ENCODE results near the gene DNAJC13.
"Not testable (repeated sequence)": the region's sequence is repeated elsewhere in the genome, so short reads cannot be mapped to it uniquely, and the experiment has no call there.

Gene DNAJC13

DNA sequence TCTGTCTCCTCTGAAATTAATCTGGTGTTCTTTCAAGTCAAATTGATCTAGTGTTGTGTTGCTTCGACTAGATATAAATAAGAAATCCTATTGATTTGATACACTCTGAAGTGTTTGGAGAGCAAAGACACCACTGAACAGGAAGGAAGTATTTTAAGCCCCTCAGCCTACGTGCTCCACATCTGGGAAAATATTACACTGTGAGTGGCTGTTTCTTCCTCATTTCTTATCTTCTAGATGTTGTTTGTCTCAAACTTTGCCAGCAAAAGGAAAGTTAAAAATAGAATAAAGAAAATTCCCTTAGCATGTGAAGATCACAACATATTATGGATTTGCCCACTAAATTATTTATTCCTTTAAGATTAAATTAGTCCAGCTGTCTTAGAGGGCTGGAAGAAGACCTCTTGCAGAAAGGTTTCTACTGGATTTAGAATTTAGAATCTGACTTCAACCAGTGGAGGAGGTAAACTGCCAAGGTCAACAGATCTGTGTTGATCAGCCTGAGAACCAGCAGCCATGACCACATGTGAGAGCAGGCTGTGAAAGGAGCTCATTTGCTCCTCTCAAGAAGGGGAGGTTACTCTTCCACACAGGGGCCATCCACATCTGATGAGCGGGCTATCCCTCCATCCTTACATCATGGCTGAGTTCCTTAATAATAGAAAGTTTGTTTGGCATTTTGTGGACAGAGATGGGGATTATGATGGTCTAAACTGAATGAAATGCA is 133.4 kb downstream of the DNAJC13 start:
- DNase-seq, result no peak

DNA sequence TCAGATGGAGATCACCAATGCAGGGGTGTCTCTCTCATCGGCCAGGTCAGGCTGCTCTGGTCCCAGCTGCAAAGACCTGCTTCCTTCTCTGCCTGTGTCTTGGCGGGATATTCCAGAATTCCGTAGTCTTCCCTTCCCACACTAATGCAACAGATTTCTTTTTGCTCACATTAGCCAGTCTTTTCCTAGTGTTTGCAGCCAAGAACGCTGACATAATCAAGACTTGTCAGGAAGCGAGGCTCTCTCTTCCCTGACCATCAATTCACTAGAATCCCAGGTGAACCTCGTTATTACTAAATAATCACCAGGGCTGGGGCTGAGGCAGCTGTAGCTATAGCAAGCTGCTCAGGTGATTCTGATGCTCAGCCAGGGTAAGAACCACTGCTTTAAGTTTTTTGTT is 136.5 kb downstream of the DNAJC13 start:
- no peak for DNase-seq

DNA sequence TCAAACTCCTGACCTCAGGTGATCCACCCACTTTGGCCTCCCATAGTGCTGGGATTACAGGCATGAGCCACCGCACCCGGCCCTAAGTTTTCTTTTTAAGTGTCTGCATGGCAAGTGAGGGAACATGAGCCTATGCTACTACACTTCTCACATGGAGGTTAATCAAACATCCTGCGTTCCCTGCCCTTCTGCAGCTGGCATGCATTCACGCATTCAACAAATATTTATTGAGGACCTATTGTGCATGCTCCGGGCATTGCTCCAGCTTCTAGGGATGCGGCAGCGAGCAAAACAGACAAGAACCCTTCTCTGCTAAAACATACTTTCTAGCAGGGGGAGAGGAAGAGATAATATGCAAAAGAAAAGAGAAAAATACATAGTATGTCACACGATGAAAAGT is 137.1 kb downstream of the DNAJC13 start:
- DNase-seq, result no peak

DNA sequence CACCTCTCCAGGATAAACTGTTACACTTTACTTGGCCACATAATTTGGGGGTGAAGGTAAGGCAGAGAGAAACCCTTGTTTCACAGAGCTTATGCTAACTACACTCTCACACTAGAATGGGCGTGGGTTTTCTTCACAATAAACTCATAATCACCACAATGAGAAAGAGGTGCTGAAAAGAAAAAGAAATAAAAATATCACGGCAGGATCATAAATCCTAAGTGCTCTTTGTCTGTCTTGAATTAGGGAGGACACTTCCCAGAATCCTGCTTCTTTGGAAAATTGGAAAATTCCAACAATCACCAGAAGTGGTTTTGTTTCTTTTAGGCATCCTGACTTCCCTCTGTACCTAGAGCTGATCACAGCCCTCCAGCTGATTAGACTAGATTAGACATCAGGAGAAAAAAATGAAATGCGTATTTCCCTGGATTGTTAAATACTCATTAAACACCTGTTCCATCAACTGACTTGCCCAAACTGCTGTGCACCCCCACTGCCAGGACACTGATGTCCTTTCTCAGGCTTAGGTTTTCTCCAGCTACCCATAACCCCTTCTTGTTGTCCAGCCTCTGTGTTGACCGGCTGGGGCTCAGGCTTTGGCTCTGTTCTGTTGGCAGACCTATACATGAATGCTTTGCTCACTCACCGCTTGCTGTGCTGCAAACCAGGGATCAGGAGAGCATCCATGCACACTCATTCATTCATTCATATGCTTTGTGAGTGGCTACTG is 138.2 kb downstream of the DNAJC13 start:
- no peak for DNase-seq

DNA sequence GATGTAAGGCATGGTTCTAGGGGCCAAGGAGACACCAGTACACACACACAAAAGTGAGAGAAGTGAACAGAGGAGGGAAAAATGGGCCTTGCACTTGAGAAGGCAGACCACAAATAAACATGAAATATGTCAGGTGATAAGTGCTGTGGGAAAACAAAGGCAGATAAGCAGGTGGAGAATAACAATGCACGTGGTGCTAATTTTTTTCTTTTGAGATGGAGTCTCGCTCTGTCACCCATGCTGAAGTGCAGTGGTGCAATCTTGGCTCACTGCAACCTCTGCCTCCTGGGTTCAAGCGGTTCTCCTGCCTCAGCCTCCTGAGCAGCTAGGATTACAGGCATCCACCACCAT is 138.7 kb downstream of the DNAJC13 start:
- not testable (repeated sequence) for DNase-seq

DNA sequence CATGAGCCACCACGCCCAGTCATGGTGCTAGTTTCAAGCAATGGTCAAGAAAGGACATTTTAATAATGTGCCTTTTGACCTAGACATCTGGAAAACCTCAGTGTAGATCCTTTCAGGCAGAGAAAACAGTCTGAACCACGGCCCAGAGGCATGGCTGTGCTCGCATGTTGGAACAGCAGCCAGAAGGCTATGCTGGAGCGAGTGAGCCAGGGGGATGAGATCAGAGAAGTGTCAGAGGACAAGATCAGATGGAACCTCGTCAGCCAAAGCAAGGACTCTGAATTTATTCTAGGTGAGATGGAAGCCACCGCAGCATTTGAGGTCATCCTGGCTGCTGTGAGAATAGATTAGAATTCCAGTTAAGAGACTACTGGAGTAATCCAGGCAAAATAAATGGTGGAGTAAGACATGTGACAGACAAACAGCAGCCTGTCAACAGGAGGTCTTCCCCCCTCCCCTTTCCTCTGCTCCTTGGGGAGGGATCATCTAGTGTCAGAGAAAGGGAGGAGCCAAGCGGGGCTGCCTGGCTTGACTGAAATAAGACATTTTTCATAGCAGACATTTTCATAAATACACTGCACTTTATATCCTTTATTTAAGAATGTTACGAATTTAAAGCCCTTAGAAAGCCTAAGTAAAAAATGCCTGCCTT is 139.3 kb downstream of the DNAJC13 start:
- no peak for DNase-seq

DNA sequence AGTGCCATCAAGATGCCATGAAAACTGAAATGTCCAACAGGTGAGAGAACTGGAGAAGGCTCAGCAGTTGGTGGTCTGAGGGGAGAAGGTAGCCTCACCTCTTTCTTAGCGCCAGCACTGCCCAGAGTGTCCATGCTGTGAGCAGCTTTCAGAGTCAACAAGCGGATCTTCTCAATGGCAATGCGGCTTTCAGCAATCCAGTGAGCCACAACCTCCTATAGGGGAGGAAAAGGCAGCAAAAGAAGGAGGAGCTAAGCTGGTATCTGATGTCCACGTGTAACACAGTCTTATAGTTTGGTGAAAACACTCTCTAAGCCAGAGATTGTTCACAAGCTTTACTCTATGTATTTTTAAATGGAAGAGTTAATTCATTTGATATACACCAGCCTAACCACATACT is 143.7 kb downstream of the DNAJC13 start:
- DNase-seq, result no peak

DNA sequence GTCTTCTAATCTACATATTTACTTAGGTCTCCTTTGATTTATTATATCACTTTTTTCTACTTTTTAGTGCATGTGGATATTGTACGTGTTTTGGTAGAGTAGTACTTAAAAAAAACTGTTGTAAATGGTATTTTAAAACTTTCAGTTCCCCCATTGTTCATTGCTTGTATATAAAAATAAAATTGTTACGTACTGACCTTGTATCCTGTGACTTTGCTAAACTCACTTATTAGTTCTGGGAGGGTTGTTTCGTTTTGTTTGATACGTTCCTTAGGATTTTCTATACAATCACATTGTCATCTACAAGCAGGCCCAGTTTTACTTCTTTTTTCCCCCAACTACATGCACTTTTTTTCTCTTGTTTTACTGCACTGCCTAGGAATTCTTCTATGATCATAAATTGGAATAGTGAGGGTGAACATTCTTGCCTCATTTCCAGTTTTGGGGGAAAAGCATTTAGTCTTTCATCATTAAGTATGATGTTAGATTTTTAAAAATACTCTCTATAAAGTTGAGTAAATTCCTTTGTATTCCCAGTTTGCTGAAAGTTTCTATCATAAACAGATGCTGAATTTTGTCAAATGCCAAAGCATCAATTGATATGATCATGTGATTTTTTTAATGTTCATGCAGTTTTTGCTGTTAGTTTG is 146.2 kb downstream of the DNAJC13 start:
- no peak for DNase-seq

DNA sequence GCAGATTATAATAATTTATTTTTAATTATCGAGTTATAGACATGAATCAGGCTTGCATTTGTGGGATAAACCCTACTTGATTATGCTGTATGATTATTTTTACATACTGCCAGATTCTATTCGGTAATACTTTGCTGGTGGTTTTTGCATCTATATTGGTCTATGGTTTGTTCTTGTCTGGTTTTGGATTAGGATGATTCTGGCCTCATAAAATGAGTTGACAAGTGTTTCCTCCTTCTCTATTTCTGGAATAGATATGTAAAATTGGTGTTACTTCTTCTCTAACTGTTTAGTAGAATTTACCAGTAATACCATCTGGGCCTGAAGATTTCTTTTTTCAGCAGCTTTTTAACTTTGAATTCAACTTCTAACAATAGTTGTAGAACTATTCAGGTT is 146.8 kb downstream of the DNAJC13 start:
- no peak for DNase-seq

DNA sequence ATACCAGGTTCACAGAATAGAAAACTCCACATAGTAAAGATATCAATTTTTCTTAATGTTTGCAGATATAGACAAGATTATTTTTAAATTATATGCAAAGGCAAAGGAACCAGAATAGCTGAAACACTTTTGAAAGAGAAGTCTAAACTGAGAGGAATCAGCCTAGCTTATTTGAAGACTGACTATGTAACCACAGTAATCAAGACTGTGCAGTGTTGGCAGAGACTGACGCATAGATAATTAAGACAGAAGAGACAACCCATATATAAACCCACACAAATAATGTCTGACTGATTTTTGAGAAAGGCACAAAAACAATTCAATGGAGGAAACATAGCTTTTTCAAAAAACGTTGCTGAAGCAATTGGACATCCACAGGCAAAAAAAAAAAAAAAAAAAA is 151.1 kb downstream of the DNAJC13 start:
- DNase-seq, result no peak

DNA sequence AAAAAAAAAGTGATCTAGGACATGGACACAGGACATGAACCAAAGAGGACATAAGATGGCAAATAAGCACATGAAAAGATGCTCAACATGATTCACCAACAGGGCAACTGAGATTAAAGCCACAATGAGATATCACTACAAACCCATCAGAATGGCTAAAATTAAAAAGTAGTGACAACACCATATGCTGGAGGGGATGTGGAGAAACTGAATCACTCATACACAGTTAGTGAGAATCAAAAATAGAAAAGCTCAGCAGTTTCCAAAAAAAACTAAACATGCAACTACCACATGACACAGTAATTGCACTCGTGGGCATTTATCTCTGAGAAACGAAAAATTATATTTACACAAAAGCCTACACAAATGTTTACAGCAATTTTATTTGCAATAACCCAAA is 151.9 kb downstream of the DNAJC13 start:
- DNase-seq, result no peak

DNA sequence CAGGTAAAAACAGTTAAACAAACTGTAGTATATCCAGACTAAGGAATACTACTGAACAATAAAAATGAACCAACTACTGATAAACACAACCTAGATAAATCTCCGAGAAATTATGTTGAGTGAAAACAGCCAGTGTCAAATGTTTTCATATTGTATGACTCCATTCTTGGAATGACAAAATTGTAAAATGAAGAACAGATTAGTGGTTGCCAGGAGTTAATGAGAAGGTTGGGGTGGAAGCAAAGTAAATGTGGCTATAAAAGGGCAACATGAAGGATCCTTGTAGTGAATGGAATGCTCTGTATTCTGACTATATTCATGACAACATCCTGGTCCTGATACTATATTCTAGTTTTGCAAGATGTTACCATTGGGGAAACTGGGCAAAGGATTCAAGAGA is 152.3 kb downstream of the DNAJC13 start:
- DNase-seq, result no peak

DNA sequence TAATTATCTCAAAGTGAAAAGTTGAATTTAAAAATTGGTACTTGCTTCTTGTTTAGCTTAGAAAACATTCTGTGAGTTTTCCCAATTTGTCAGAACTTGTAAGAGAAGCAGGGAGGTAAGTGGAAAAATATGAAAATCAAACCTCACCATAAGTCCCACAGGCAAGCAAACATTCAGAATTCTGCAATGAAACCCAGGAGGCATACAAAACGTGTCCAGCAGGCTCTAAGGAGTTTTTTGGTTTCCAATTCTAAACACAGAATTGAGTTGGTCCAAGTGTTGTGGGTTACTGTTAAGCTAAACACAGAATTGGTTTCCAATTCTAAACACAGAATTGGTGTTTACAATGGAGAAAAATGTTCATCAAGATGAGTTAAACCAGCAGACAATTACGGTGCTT is 152.7 kb downstream of the DNAJC13 start:
- no peak for DNase-seq

DNA sequence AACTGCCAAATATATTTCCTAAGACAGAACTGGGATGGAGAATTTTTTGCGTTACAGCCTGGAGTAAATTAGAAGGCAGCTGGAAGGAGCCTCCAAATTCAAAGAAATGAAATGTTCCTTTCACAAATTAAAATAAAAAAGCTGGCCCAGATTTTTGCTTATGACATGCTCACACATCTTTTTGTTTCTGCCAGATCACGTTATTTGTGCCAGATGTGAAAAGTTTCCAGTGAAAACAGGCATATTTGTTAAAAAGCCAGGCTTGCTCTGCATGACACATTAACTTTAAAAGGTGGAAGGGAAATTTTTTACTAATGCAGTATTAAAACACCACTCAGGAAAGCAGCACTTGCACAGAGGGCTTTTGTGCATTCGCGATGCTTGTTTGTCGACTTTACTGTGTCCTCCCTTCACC is 156.5 kb downstream of the DNAJC13 start:
- DNase-seq, result no peak

DNA sequence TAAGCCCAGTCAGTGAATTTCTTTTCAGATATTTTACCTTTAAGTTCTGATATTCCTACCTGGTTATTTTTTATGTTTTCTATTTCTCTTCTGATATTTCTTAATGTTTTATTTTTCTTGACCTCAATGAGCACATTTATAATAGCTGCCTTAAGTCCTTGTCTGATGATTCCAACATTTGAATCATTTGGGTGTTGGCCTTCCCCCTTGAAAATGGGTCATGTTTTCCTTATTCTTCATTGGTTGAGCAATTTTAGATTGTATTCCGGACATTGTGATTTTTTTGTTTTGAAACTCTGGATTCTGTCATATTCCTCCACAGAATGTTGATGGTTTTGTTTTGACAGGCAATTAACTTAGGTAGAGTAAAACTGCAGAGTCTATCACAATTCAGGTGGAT is 170.1 kb downstream of the DNAJC13 start:
- no peak for DNase-seq
